VCaP (cell line): Measurements from ENCODE around the gene DCAF8.

ENCODE experiments used
- H3K27ac ChIP-seq: fragments of 450-650 bp; 2 replicates; pipeline ENCODE4 v1.5.1; 2017
- CTCF ChIP-seq: fragments of 450-650 bp; conservative IDR thresholded peaks from 2 replicates; pipeline ENCODE4 v1.5.1; 2017; ENCODE audit warnings: mild to moderate bottlenecking, moderate library complexity

The DCAF8 gene

GRCh38 chr1:160245434-160245833, 16.9 kb downstream of the DCAF8 start:
- no peak overlapping the region for H3K27ac ChIP-seq
- no peak for TF ChIP-seq CTCF

DNA sequence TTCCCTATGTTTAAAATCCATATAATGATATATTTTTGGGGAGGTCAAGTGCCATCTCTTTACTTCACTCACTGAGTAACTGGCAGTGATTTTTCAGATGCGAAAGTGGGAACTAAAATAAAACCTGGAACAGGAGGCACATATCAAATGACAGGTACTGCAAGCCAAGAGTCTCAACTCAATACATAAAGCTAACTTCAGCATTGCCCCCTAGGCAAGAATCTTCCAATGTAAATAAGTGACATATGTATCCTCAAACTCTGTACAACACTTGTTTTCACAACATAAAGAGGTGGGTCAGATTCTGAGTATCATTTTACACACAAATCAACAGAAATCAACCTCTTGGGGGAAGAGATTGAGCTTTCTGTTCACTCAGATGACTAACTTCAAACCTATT, 18.1 kb downstream of the DCAF8 start:
- no peak for TF ChIP-seq CTCF
- no peak overlapping the region for H3K27ac ChIP-seq

GRCh38 chr1:160243767-160244166, 18.6 kb downstream of the DCAF8 start:
- H3K27ac ChIP-seq = no peak overlapping the region
- no peak for TF ChIP-seq CTCF

DNA sequence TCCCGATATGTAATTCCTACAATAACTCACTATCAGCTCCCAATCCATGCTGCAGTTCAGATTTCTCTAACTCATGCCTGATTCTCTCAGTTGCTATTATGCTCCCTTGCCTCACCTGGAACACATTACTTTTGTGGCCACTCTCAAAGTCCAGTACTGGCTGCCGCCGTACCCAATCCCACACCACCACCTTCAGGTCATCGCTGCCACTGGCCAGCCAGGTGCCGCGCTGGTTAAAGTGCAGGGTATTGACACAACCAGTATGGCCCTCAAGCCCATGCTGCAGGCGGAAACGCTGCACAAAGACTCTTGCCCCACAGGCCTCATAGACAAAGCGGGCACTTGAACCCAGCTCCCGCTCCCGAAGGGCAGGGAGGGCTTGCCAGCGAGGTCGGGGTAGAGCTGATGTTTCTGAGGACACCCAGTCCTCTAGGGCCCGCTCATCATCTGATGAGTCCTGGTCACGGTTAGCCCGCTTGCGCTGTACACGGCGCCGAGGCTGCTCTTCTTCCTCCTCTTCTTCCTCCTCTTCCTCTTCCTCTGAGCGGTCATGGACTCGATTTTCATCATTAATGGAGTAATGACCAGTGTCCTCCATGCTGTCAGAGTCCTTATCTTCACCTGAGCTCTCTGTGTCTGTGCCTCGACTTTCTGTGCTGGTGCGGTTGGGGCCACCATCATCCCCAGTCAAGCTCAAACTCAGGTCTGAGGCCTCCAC, 22.6 kb downstream of the DCAF8 start:
- H3K27ac ChIP-seq = no peak overlapping the region
- TF ChIP-seq CTCF = no peak

GRCh38 chr1:160238408-160238807, 23.9 kb downstream of the DCAF8 start:
- H3K27ac ChIP-seq = no peak overlapping the region

DNA sequence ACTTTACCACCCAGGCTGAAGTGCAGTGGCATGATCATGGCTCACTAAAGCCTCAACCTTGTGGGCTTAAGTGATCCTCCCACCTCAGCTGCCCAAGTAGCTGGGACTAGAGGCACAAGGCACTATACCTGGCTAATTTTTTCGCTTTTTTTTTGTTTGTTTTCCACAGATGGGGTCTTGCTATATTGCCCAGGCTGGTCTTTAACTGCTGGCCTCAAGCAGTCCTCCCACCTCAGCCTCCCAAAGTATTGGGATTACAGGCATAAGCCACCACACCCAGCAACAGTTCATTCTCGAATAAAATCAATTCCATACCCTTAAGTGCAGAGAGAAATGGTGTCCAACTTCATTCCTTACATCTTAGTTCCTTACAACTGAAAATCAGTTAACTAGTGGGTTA, 24.8 kb downstream of the DCAF8 start:
- H3K27ac ChIP-seq = no peak overlapping the region
- no peak for TF ChIP-seq CTCF

More at GRCh38 chr1:160238408-160238807, 23.9 kb downstream of the DCAF8 start:
- TF ChIP-seq CTCF = no peak

DNA sequence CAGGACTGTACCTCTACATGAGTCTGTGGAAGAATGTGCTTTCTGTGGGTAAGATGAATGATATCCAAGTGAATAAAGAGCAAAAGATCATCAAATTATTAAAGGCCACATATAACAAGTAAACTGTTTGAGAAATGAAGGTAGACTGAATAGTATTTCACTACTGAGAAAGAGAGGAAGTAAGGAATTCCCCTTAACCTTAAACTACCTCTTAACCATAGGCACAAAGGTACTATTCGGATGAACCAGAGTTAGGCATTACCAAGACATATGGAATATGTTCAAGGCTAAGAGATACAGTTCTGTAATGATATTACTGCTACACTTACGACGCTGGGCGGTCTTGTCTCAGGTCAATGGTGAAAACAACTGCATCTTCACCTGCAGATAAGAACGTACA, 25.5 kb downstream of the DCAF8 start:
- H3K27ac ChIP-seq = no peak overlapping the region
- TF ChIP-seq CTCF = no peak
